GM12891 (cell line): ENCODE measurements around the gene SNX9.

ENCODE experiments used
- POLR2A ChIP-seq: IDR thresholded peaks from 2 replicates; pipeline ENCODE4 v1.6.1; 2011; ENCODE audit warnings: low read depth, low read length, control low read depth
- SPI1 ChIP-seq: IDR thresholded peaks from 2 replicates; pipeline ENCODE4 v1.6.1; 2011; ENCODE audit warnings: low read depth, low read length, control low read depth

GRCh38 chr6:157821342-157822033 lies 1.6 kb upstream of the SNX9 start:
- TF ChIP-seq SPI1 = no peak
- TF ChIP-seq POLR2A = no peak
